ENCODE results near the gene DMRTA2.
"Not testable (repeated sequence)": the region's sequence is repeated elsewhere in the genome, so short reads cannot be mapped to it uniquely, and the experiment has no call there.

Gene DMRTA2

GRCh38 chr1:50416150-50416527, 7.1 kb downstream of the DMRTA2 start:
- DNase-seq (ENCODE audit: low read depth): no peak
- no peak overlapping the region for H3K4me3 ChIP-seq (ENCODE audit: low read depth, low read length)
- TF ChIP-seq CTCF (conservative IDR thresholded peaks at IDR 0.05; ENCODE audit: low read depth, low read length): no peak

GRCh38 chr1:50415235-50416149, 7.8 kb downstream of the DMRTA2 start:
- H3K4me3 ChIP-seq (ENCODE audit: low read depth, low read length): no peak overlapping the region
- no peak for TF ChIP-seq CTCF (conservative IDR thresholded peaks at IDR 0.05; ENCODE audit: low read depth, low read length)
- DNase-seq (ENCODE audit: low read depth): no peak

- TF ChIP-seq CTCF (conservative IDR thresholded peaks at IDR 0.05; ENCODE audit: low read depth, low read length): no peak
- H3K4me3 ChIP-seq (ENCODE audit: low read depth, low read length): no peak overlapping the region
- no peak for DNase-seq (ENCODE audit: low read depth)
Observed at GRCh38 chr1:50414853-50415234, 8.4 kb downstream of the DMRTA2 start.

- TF ChIP-seq CTCF (conservative IDR thresholded peaks at IDR 0.05; ENCODE audit: low read depth, low read length): no peak
- DNase-seq (ENCODE audit: low read depth): no peak
- H3K4me3 ChIP-seq (ENCODE audit: low read depth, low read length): no peak overlapping the region
Observed at GRCh38 chr1:50412813-50413476, 10.3 kb downstream of the DMRTA2 start.

- TF ChIP-seq CTCF (conservative IDR thresholded peaks at IDR 0.05; ENCODE audit: low read depth, low read length): no peak
- no peak overlapping the region for H3K4me3 ChIP-seq (ENCODE audit: low read depth, low read length)
- no peak for DNase-seq (ENCODE audit: low read depth)
Observed at GRCh38 chr1:50405814-50406213, 17.4 kb downstream of the DMRTA2 start.

- TF ChIP-seq CTCF (conservative IDR thresholded peaks at IDR 0.05; ENCODE audit: low read depth, low read length): no peak
- no peak for DNase-seq (ENCODE audit: low read depth)
Observed at GRCh38 chr1:50393522-50394120, 29.6 kb downstream of the DMRTA2 start.

GRCh38 chr1:50381551-50381950, 41.7 kb downstream of the DMRTA2 start:
- not testable (repeated sequence) for DNase-seq (ENCODE audit: low read depth); H3K4me3 ChIP-seq (ENCODE audit: low read depth, low read length)

More at GRCh38 chr1:50393522-50394120, 29.6 kb downstream of the DMRTA2 start:
- H3K4me3 ChIP-seq (ENCODE audit: low read depth, low read length): no peak overlapping the region

Measured in choroid plexus epithelial cell (primary cell).